Endothelial cell of hepatic sinusoid (primary cell): ENCODE measurements around the gene SREBF2.

ENCODE experiments used
- in situ Hi-C: cut with HindIII; loops from 2 replicates; pipeline ENCODE4 v1.10.0; 2017; ENCODE audit warnings: low sequenced_read_pairs

The SREBF2 gene

DNA sequence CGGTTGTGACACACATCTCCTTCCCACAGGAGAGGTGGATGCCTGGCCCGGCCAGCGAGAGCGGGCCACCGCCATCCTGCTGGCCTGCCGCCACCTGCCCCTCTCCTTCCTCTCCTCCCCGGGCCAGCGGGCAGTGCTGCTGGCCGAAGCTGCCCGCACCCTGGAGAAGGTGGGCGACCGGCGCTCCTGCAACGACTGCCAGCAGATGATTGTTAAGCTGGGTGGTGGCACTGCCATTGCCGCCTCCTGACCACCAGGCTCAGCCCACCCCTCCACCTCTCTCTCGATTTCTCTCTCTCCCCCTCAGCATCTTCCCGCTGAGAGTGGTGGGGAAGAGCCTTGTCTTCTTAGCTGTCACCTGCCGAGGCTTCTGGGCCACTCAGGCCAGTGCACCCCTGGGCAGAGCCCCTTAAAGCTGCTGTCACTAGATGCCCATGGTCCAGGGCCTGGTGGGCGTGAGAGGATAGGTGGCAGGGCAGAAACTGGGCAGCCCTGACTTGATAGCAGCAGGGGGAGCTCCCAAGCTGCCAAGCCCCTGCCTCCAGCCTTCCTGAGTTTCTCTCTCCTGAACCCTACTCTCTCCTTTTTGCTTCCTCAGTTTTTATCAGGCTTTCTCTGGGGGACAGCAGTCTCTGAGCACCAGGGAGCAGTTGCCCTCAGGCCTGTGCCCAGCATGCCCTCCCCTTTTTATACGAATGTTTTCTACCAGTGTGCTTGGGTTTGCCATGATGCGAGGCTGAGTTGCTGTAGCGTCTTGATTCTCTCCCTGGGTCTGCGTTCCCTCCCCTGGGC, 72.7 kb downstream of the SREBF2 start:
- in situ Hi-C loops: no loop called here

DNA sequence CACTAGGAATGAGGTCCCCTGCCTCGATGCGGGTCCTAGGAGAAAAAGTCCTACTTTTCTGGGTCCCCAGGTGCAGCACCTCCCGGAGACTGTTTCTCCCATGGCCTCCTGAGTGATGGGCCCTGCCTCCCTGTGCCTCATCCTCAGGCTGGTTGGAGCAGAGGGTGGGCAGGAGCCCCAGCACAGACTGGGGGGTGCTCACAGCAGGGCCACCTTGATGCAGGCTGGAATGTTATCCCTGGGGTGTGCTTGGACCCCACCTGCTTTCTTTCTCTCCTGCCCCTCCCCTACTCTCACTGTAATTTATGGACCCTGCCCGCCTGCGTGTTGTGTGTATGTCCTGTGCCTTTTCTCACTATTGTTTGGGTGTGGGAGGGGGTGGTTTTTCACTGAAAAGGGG, 73.9 kb downstream of the SREBF2 start:
- in situ Hi-C loops: no loop called here

DNA sequence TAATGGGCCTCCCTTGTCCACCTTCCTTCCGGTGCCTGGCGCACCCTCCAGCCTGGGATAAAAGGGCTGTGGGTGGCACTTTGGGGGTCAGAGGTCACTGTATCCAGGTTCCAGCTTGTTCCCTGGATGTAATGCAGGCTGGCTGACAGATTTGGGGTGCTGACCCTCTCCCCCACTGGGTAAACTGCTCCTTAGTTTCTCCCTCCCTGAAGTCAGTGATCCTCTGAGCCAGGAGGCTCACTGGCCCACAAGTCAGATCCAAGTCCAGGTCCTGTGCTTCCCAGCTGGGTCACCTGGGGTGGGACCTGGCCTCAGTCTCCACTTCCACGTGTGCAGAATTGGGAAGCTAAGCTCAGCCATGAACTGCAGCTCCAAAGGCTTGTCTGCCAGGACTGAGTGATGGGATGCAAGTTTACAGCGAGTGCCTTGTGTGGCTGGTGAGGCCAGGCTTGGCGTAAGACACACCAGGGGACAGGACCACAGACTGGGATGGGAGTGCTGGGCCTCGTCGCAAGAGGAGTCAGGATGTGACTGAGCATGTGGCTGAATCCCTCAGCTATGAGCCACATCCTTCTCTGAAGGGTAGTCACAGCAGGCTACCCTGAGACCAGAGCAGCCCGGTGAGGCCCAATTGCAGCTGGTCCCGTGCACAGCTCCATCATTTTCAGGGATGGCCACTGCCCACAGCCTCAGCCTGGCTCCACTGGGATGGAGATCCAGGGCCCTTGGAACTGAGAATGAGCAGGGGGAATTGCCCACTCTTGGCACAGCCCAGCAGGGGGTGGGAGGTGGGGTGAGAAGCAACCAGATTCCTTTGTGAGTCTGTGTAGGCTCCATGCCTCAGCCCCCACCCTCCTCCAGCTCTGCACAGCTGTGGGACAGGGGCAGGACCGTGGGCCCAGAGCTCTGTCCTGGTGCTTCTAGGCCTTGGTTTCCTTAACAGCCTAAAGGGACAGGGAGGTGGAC, 74.8 kb downstream of the SREBF2 start:
- in situ Hi-C loops: no loop called here

DNA sequence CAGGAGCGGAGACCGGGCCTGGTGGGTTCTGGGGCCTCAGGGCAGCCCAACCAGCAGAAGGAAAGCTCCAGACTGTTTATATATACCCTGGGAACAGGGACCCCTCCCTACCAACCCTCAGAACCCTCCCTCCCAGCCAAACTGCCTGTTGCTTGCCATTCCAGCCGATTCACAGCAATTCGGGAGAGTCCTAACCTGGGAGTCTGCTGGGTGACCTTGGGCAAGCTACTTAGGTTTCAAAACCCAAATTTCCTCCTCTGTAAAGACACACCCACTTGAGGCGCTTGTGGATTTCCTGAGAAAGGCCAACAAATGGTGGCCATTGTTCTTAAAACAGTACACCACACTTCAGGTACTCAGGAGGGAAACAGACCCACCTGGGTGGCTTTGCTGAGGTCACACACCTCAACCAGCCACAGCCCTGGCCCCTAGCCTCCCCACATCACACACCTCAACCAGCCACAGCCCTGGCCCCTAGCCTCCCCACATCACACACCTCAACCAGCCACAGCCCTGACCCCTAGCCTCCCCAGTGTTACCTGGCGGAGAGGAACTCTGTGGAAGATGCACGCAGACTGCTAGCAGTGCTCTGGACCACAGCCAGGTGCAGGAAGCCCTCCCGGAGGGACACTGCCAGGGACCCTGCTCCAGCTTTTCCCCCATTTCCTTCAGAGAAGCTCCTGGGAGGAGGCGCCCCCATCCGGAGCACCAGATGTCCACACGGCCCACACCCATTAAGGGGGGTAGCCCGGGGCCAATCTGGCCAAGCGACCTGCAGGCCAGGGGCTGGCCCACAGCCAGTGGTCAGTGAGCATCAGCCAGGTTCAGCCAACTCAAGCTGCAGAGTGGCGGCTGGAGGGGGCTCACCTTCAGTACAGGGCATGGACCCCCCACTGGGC, 75.8 kb downstream of the SREBF2 start:
- in situ Hi-C loops: no loop called here

DNA sequence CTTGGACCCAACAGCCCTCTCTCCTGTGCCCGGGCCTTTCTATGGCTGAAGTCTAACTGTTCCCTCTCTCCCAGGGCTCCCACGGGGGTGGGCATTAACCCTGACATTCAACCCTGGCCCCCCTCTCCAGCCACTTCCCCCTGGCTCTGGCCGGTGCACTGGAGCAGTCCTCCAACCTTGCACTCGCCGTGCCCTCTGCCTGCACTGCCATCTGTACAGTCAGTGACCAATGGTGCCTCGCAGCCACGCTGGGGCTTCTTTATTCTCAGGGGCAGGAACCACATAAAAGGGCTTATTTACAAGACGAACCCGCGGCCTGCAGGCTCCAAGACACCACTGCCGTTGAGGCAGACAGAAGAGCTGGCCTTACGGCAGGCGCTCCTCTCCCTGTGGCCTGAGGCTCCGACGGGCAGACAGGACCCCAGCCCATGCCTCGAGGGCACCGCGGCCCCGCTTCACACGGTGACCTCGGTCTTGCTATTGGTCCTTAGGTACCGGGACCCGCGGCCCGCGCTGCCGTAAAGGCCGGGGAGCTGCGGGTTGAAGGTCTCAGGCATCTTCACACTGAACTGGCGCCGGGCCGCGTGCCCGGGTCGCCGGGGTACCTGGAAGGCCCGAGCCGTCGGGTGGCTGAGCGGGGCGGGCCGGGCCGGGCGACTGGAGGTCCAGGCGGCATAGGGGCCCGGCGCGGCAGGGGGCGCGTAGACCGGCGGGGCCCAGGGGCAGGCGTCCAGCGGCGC, 76.6 kb downstream of the SREBF2 start:
- in situ Hi-C loops: no loop called here

DNA sequence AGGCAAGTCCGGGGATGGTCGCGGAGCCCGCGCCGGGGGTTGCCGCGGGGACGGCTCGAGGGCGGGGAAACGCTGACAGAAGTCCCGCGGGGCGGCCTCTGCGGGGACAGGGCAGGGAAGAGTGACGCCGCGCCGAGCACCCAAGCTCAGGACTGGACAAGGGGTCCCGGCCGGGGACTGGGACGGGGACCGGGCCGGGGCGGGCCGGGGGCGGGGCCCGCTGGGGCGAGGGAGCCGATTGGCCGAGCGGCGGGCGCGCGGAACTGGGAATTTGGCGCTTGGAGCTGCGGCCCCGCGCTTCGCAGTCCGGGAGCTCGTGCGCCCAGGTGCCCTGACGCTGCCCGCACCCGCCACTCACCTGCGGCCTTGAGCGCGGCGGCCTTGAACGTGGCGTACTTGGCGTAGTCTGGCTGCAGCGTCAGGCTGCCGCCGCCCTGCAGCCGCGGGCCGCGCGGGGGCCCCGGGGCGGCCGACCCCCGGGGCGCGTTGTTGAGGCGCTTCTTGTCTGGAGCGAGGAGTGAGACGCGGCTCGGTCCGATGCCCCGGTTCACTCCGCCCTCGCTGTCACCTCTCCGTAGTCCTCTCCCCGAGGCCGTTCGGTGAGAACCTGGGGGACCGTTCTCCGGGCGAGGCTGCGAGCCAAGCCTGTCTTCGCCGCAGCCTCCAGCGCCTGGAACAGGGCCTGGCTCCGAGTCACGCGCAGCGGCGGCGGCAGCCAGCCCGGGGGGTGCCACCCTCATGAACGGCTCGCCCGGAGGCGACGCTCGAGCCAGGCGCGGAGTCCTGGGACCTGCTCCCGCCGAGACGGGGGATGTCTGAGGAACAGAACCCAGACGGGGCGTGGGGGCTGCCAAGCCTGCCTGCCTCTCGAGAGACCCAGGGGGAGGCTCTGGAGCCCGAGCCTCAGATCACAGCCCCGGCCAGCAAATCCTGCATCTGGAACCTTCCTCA, 77.4 kb downstream of the SREBF2 start:
- in situ Hi-C loops: no loop called here

DNA sequence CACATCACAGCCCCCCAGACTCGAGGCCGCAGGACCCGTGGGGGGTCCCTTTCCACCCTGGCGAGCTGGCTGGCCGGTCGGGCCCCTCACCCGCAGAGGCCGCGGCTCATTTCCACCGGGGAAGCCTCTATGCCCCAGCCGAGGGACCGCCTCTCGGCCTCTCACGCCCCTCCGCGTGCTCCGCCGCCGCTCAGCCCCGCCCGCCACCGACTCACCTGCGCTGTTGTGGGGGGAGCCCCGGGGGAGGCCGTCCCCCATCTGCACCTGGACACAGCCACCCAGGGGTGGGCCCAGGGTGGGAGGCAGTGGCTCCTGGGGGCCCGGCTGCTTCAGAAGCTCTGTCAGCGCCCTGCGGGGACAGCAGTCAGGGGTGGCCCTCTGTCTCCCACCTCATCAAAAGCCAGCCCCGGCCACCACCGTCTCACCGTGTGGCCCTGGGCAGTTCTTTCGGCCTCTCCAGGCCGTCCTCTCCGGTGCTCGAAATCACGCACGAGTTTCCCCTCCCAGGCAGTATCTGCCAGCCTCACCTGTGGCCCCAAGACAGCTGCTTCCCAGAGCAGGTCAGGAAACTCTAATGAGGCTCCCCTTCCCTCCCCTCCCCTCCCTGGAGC, 78.2 kb downstream of the SREBF2 start:
- in situ Hi-C loops: no loop called here

DNA sequence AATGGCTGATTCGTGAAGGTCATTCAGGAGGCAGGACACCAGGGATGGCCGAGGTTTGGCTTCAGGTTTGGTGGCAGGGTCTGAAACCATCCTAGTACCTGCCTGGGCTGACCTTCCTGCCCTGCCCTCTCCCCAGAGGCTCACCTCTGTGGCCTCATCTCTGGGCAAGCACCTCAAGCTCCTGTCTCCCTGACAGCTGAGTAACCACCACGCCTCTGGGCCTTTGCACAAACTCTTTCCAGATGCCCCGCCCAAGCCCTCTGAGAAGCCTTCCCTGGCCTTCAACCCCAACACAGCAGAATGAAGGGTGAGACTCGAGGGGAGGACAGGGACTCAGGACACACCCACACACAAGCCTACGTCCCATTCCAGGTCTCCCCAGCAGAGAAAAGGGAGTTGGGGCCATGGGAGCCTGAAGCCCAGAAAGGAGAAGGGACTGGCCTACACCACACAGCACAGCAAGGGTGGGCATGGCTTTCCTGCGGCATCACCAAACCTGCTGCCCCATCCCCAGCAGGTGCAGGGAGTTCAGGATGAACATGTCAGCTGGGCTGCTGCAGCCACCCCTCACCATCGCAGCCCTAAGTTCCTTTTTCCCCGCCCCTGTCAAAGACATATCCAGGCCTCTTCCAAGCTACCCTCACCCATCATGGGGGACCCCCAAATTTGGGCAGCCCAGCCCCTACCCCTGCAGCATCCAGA, 79.6 kb downstream of the SREBF2 start:
- in situ Hi-C loops: no loop called here

DNA sequence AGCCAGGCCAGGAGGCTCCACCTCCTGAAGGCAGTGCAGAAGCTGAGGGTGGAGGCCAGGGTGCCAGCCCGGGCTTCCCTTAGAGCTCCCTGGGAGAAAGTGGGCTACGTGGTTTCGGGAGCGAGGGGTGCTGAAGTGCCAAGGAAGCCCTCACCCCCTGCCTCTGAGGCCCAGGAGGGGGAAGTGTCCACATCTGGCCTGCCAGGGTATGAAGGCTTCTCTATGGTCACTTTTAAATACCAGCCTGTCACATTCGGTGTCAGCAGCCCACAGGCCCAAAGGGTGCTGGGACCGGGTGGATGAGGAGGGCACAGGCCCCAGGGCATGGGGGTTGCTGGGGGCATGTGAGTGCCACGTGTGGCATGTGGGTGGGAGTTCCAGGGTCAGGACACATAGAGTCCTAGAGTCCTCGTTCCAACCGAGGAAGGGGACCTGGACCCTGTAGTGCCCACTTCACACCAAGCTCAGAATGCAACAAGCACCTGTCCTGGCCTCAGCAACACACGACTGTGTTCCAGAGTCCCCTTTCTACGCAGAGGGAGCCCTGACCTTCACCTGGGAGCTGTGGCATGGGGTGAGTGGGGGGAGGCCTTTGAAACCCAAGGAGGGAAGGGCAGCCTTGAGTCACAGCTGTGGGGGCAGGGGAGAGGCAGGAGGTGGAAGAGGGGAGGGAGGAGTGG, 80.3 kb downstream of the SREBF2 start:
- in situ Hi-C loops: no loop called here

DNA sequence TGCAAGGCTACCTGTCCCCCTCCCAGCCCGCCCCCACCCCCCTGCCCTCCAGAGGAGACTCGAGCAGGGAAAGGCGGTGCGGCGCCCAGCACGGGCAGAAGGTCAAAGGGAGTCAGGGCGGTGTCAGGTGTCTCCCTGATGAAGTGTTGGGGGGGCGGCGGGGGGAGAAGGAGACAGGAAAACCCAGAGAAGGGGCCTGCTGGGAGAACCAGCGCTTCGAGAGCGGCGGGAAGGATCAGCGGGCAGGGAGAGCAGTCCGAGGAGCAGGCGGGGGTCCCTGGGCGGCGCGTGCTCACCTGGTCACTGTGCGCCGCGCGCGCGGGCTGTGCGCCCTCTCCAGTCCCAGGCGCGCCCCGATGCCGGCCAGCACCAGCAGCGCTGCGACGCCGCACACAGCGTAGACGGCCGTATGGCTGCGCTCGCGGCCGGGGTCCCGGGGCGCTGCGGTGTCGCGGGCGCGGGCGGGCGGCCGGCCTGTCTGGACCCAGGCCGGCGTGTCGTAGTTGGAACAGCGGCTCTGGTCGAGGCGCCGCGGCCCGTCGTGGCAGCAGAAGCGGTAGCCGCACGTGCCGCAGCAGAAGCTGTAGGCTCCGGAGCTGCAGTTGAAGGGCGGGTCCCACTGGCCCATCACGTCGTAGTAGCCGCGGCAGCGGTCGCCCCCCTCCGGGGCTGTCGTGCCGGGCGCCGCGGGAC, 81.1 kb downstream of the SREBF2 start:
- in situ Hi-C loops: no loop called here

DNA sequence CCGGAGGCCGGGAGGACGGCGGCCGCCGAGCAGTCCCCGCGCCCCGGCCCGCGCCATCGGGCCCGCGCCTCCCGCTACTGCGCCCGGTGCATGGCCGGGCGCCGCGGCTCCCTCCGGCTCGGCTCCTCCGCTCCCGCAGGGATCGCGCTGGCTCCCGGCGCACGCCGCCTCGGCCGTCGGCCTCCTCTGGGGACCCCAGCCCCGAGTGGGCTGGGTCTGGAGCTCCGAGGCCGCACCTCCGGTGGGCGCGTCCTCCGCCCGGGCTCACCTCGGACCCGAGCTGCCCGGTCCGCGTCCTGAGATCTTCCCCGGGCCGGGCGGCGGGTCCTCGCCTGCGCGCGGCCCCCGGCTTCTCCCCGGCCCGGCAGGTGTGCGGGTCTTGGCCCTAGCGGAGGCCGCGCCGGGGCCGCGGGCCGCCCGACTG, 81.7 kb downstream of the SREBF2 start:
- in situ Hi-C loops: no loop called here

DNA sequence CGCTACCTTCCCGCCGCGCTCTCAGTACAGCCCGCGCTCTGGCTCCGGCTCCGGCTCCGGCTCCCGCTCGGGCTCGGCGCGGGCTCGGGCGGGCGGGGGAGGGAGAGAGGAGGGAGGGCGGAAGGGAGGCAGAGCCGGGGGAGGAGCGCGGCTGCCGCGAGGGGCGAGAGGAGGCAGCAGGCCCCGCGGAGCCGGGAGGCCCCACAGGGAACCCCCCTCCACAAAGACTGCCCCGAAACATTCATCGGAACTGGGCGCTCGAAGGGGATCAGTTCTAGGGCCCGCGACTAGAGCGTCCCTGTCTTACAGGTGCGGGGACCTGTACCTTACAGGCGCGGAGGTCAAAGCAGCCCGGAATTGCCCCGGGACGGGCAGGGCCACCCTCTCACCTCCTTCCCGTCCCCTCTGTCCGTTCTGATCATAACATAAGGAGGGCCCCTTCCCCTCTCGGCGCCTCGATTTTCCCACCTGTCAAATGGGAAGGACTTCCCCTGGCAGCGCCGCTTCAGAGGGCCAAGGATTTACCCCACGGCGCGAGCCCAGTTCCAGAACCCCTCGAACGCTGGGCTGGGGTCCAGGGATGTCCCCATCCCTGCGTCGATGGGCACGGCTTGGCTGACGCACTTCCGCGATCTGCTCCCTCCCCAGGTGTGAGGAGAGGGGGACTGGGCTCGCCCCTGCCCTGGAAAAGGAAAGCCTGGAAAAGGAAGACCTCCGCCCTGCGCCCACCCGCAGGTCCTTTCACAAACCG, 82.3 kb downstream of the SREBF2 start, which contains the start of gene SHISA8:
Gene SHISA8 (minus strand): TSS at position 40 of the 751 bp plus-strand sequence. CDS start 407 bp downstream, outside the sequence.
- in situ Hi-C loops: no loop called here

DNA sequence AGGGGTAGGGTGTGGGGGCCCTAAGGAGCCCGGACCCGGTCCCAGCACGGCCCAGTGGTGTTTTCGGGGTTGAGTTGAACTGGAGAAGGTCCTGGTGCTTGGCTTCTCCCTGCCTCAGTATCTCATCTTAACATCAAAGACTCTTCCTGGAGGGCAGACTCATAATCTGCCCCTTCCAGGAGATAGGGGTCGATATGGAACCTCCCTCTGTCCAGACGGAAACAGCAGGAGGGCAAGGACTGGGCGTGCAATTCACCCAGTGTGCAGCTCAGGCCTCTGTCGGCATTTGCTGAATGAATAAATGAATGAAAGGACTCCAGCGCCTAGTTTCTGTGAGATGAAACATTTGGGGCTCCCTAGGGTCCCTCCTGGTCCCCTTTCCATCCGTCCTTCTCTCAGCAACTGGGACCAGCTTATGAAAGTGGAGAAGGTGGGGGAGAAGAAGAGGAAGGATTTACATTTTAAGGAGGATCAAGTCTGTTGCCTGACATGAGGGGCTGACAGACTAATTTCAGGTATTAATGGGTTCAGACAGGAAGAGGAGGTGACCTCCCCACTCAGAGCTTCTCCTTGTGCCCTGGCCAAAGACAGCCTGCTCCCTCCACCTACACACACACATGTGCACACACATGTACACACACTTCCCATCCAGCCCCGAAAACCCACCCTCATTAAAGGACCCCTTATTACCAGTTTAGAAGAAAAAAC, 83.0 kb downstream of the SREBF2 start:
- in situ Hi-C loops: no loop called here

DNA sequence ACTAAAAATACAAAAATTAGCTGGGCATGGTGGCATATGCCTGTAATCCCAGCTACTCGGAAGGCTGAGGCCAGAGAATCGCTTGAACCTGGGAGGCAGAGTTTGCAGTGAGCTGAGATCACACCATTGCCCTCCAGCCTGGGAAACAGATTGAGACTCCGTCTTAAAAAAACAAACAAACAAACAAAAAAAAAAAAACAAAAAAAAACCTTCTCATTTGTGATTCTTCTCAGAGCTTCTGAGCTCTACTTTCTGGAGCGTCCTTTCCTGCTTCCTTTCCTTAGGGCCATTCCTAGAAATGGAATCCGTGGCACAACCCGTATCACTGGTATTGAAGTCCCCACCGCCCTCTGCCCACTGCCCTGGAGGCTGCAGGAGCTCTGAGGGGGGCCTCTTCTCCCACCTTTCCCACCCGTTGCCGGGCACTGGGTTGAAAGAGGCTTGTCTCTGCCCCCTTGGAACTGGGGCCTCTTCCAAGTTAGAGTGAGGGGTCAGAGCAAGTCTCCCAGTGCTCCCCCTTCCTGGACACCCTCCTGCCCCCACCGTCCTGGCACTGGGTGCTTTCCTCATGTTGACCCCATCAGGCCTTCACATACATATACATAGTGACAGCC, 83.9 kb downstream of the SREBF2 start:
- in situ Hi-C loops: no loop called here

DNA sequence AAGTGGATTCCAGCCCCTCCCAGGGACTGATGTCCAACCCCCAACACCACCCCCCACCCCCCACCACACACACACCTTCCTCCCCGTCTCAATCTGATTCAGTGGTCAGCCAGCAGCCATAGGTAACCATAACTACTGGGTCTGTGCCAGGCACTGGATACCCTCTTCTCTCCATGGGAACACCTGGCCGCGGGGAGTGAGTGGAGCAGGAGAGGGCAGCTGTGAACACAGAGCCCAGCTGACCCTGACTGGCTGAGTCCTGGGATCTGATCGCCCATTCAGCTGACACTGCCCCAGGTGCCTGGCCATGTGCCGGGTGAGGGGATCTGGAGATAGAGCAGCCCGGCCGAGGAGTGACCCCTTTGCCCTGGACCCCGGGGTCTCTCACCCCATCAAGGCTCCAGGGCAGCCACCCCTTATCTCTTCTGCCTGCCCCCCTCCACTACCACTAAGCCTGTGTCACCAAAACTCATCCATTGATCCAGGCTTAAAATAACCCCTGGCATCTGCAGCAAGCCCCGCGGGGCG, 84.5 kb downstream of the SREBF2 start:
- in situ Hi-C loops: no loop called here
